H9 (cell line): ENCODE measurements around the gene GALNT9. TPM values are rescaled to one million over a fixed set of nuclear protein-coding genes. Genes with fewer than 3 reads are reported as not detected.

ENCODE experiments used
- DNase-seq: peaks from one replicate; pipeline ENCODE4 v3.0.0-alpha.2; 2017
- H2AFZ ChIP-seq: one replicate; pipeline ENCODE4 v1.6.1; 2013; ENCODE audit warnings: mild to moderate bottlenecking, low read length, control low read depth, moderate library complexity
- H2AK5ac ChIP-seq: 2 replicates; pipeline ENCODE4 v1.6.1; 2013; ENCODE audit warnings: low read length, control low read depth, mixed read lengths; ENCODE audit not compliant: insufficient read length
- H2BK120ac ChIP-seq: one replicate; pipeline ENCODE4 v1.6.1; 2013; ENCODE audit warnings: low read depth, mild to moderate bottlenecking, low read length, control low read depth, inconsistent platforms; ENCODE audit not compliant: poor library complexity, severe bottlenecking
- H2BK12ac ChIP-seq: 2 replicates; pipeline ENCODE4 v1.6.1; 2013; ENCODE audit warnings: low read length, control low read depth, mixed read lengths, low read depth; ENCODE audit not compliant: insufficient read length
- H2BK15ac ChIP-seq: 2 replicates; pipeline ENCODE4 v1.6.1; 2013; ENCODE audit warnings: low read depth, low read length, control low read depth
- H2BK20ac ChIP-seq: one replicate; pipeline ENCODE4 v1.6.1; 2013; ENCODE audit warnings: low read depth, mild to moderate bottlenecking, low read length, control low read depth, inconsistent platforms; ENCODE audit not compliant: poor library complexity, severe bottlenecking
- H2BK5ac ChIP-seq: 2 replicates; pipeline ENCODE4 v1.6.1; 2013; ENCODE audit warnings: low read length, control low read depth, mixed read lengths; ENCODE audit not compliant: insufficient read length
- H3K14ac ChIP-seq: 2 replicates; pipeline ENCODE4 v1.6.1; 2013; ENCODE audit warnings: low read length, control low read depth; ENCODE audit not compliant: insufficient read depth
- H3K18ac ChIP-seq: 2 replicates; pipeline ENCODE4 v1.6.1; 2013; ENCODE audit warnings: low read depth, mild to moderate bottlenecking, mixed read lengths, low read length, control low read depth; ENCODE audit not compliant: insufficient read length
- H3K23ac ChIP-seq: 2 replicates; pipeline ENCODE4 v1.6.1; 2013; ENCODE audit warnings: low read length, control low read depth, mixed read lengths, low read depth; ENCODE audit not compliant: insufficient read length
- H3K23me2 ChIP-seq: 2 replicates; pipeline ENCODE4 v1.6.1; 2013; ENCODE audit warnings: low read depth, mild to moderate bottlenecking, mixed read lengths, low read length, control low read depth; ENCODE audit not compliant: insufficient read length, poor library complexity, severe bottlenecking
- H3K27ac ChIP-seq: 2 replicates; pipeline ENCODE4 v1.5.1; 2013; ENCODE audit warnings: low read length, control low read depth, mixed read lengths, low read depth; ENCODE audit not compliant: insufficient read length
- H3K27me3 ChIP-seq: 2 replicates; pipeline ENCODE4 v1.6.1; 2013; ENCODE audit warnings: low read length, control low read depth, inconsistent platforms; ENCODE audit not compliant: insufficient read depth
- H3K4ac ChIP-seq: 2 replicates; pipeline ENCODE4 v1.6.1; 2013; ENCODE audit warnings: low read depth, mild to moderate bottlenecking, control low read depth, inconsistent platforms, low read length, moderate library complexity
- H3K4me1 ChIP-seq: 2 replicates; pipeline ENCODE4 v1.6.1; 2013; ENCODE audit warnings: low read length, control low read depth, inconsistent platforms; ENCODE audit not compliant: insufficient read depth
- H3K4me2 ChIP-seq: 2 replicates; pipeline ENCODE4 v1.6.1; 2013; ENCODE audit warnings: low read length, control low read depth, mixed read lengths; ENCODE audit not compliant: insufficient read length, insufficient read depth
- H3K56ac ChIP-seq: 2 replicates; pipeline ENCODE4 v1.6.1; 2013; ENCODE audit warnings: low read depth, mild to moderate bottlenecking, mixed read lengths, low read length, control low read depth; ENCODE audit not compliant: insufficient read length
- H3K79me1 ChIP-seq: 2 replicates; pipeline ENCODE4 v1.6.1; 2013; ENCODE audit warnings: low read depth, mild to moderate bottlenecking, moderate library complexity, low read length, control low read depth, inconsistent platforms; ENCODE audit not compliant: insufficient read depth, poor library complexity, severe bottlenecking
- H3K79me2 ChIP-seq: 2 replicates; pipeline ENCODE4 v1.6.1; 2013; ENCODE audit warnings: low read length, control low read depth, inconsistent platforms; ENCODE audit not compliant: insufficient read depth
- H3K9ac ChIP-seq: 2 replicates; pipeline ENCODE4 v1.6.1; 2013; ENCODE audit warnings: low read length, control low read depth, mixed read lengths; ENCODE audit not compliant: insufficient read length; ENCODE audit errors: extremely low read depth
- H3K9me3 ChIP-seq: one replicate; pipeline ENCODE4 v1.6.1; 2013; ENCODE audit warnings: low read depth, low read length, inconsistent platforms; ENCODE audit not compliant: control insufficient read depth
- H3T11ph ChIP-seq: one replicate; pipeline ENCODE4 v1.6.1; 2013; ENCODE audit warnings: mild to moderate bottlenecking, low read length, control low read depth, inconsistent platforms
- H4K20me1 ChIP-seq: one replicate; pipeline ENCODE4 v1.6.1; 2013; ENCODE audit not compliant: control insufficient read depth, insufficient read length, insufficient read depth
- H4K5ac ChIP-seq: 2 replicates; pipeline ENCODE4 v1.6.1; 2013; ENCODE audit warnings: low read depth, mild to moderate bottlenecking, mixed read lengths, low read length, control low read depth; ENCODE audit not compliant: insufficient read length
- H4K8ac ChIP-seq: replicated peaks from 2 replicates; pipeline ENCODE4 v1.6.1; 2013; ENCODE audit warnings: low read length, control low read depth, mixed read lengths, low read depth; ENCODE audit not compliant: insufficient read length
- H4K91ac ChIP-seq: 2 replicates; pipeline ENCODE4 v1.6.1; 2013; ENCODE audit warnings: low read depth, mild to moderate bottlenecking, moderate library complexity, mixed read lengths, low read length, control low read depth; ENCODE audit not compliant: insufficient read length
- H3K27ac Mint-ChIP-seq, 3 experiments: 2 replicates in 2 of 3; 3 replicates in 1 of 3; pipeline ENCODE4 v1.8.0; 2020 to 2021; ENCODE audit warnings: mixed read lengths in 3 of 3, mild to moderate bottlenecking in 1 of 3, moderate library complexity in 1 of 3
- H3K27me3 Mint-ChIP-seq: 2 replicates; pipeline ENCODE4 v1.8.0; 2021; ENCODE audit warnings: low read depth, mild to moderate bottlenecking, moderate library complexity, mixed read lengths
- H3K36me3 Mint-ChIP-seq, 3 experiments: 2 replicates in 2 of 3; 3 replicates in 1 of 3; pipeline ENCODE4 v1.8.0; 2020 to 2021; ENCODE audit warnings: low read depth in 3 of 3, mixed read lengths in 3 of 3; ENCODE audit not compliant: insufficient read depth in 1 of 3
- H3K4me1 Mint-ChIP-seq, 2 experiments: 2 replicates each; pipeline ENCODE4 v1.8.0; 2020; ENCODE audit warnings: mixed read lengths in 2 of 2
- H3K4me3 Mint-ChIP-seq, 2 experiments: 2 replicates in 1 of 2; 3 replicates in 1 of 2; pipeline ENCODE4 v1.8.0; 2020 to 2021; ENCODE audit warnings: mild to moderate bottlenecking in 2 of 2, mixed read lengths in 2 of 2, moderate library complexity in 1 of 2
- H3K9me3 Mint-ChIP-seq, 2 experiments: 2 replicates in 1 of 2; 3 replicates in 1 of 2; pipeline ENCODE4 v1.8.0; 2020; ENCODE audit warnings: mild to moderate bottlenecking in 2 of 2, mixed read lengths in 2 of 2, moderate library complexity in 1 of 2
- WGBS: extraction: QIAGEN DNeasy Blood & Tissue Kit; methylation state at CpG from one replicate; pipeline ENCODE4 v1.1.7; 2013; ENCODE audit warnings: missing lambda C conversion rate, low lambda C conversion rate, mixed read lengths; ENCODE audit not compliant: insufficient read length; ENCODE audit errors: extremely low coverage; 5-methylcytosine and 5-hydroxymethylcytosine counted together
- total RNA-seq: library from RNA; stranded (reverse); gene quantifications from 2 replicates; pipeline ENCODE4 v1.2.1, GENCODE V29; 2021
- TF ChIP-seq, protein P1 (sequence below): fragments of 200-600 bp; sonication (generic); conservative IDR thresholded peaks from 3 replicates; pipeline ENCODE4 v1.8.0; 2021; ENCODE audit warnings: antibody characterized with exemption, mild to moderate bottlenecking

GALNT9 gene
- total RNA-seq, 1 experiment from 2014 or later: 0.35 TPM

DNA sequence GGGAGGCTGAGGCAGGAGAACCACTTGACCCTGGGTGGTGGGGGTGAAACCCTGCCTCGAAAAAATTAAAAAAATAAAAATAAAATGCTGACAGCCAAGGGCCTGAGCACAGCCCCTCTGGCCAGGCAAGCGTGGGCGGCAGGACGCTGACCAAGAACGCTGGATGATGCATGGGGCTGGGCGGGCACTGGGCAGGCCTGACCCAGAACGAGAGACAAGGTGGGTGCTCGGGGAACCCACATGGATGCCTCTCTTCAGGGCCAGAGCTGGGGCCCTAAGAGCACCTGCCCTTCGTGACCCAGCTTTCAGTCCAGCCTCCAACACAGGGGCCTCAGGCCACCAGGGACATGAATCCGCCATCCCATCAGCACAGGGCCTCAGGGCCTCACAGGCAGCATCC is 11.3 kb downstream of the GALNT9 start:
- no peak overlapping the region for H4K5ac ChIP-seq
- no peak overlapping the region for H3K56ac ChIP-seq
- H2AFZ ChIP-seq: no peak overlapping the region
- no peak overlapping the region for H3K23ac ChIP-seq
- no peaks in the 10 kb centered on the region for H3K4me1 ChIP-seq
- H4K20me1 ChIP-seq: no peaks in the 10 kb centered on the region
- no peaks in the 10 kb centered on the region for H3K79me1 ChIP-seq
- Mint-ChIP-seq H3K27ac (no peak overlapping the region), H3K36me3 (no peaks in the 10 kb centered on the region), H3K4me3 (no peak overlapping the region), H3K4me1 (peaks cover 0 to 5% of the 10 kb centered on the region in 2 experiments; a peak in 2 of 4 replicates), H3K27me3 (peaks cover 66% of the 10 kb centered on the region), H3K9me3 (no peaks in the 10 kb centered on the region; a peak in 2 of 5 replicates)
- H2BK20ac ChIP-seq: no peak overlapping the region
- TF ChIP-seq, protein P1, sequence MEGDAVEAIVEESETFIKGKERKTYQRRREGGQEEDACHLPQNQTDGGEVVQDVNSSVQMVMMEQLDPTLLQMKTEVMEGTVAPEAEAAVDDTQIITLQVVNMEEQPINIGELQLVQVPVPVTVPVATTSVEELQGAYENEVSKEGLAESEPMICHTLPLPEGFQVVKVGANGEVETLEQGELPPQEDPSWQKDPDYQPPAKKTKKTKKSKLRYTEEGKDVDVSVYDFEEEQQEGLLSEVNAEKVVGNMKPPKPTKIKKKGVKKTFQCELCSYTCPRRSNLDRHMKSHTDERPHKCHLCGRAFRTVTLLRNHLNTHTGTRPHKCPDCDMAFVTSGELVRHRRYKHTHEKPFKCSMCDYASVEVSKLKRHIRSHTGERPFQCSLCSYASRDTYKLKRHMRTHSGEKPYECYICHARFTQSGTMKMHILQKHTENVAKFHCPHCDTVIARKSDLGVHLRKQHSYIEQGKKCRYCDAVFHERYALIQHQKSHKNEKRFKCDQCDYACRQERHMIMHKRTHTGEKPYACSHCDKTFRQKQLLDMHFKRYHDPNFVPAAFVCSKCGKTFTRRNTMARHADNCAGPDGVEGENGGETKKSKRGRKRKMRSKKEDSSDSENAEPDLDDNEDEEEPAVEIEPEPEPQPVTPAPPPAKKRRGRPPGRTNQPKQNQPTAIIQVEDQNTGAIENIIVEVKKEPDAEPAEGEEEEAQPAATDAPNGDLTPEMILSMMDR: no peak
- no peak overlapping the region for H3K14ac ChIP-seq
- H3K4ac ChIP-seq: no peak overlapping the region
- no peak overlapping the region for H2BK5ac ChIP-seq
- H3K23me2 ChIP-seq: no peaks in the 10 kb centered on the region
- no peak overlapping the region for H3T11ph ChIP-seq
- H2BK120ac ChIP-seq: no peak overlapping the region
- DNase-seq: no peak
- H3K9me3 ChIP-seq: no peaks in the 10 kb centered on the region
- H2BK12ac ChIP-seq: no peak overlapping the region
- H4K91ac ChIP-seq: no peak overlapping the region
- H4K8ac ChIP-seq: no peak overlapping the region
- no peaks in the 10 kb centered on the region; the same call in 1 of the 2 replicates for H3K27me3 ChIP-seq
- no CpG with 5 or more reads among the region's 10 CpGs for WGBS
- H3K18ac ChIP-seq: no peak overlapping the region
- H3K27ac ChIP-seq: no peak overlapping the region
- H3K79me2 ChIP-seq: no peaks in the 10 kb centered on the region
- no peak overlapping the region for H3K9ac ChIP-seq
- no peak overlapping the region for H2BK15ac ChIP-seq
- H3K4me2 ChIP-seq: no peak overlapping the region
- no peak overlapping the region for H2AK5ac ChIP-seq
